Retinal pigment epithelial cell (primary cell): ENCODE measurements around the gene ZNF416.

Source experiments
- DNase-seq: peaks from one replicate; pipeline ENCODE4 v3.0.0-alpha.2; 2010; ENCODE audit warnings: low read depth
- H3K4me3 ChIP-seq: 2 replicates; pipeline ENCODE4 v1.5.1; 2011; ENCODE audit warnings: mild to moderate bottlenecking, low read length, control low read depth, moderate library complexity
- CTCF ChIP-seq: conservative IDR thresholded peaks from 2 replicates; pipeline ENCODE4 v1.5.1; 2011; ENCODE audit warnings: low read depth, low read length, control low read depth, inconsistent platforms

ZNF416 gene

DNA sequence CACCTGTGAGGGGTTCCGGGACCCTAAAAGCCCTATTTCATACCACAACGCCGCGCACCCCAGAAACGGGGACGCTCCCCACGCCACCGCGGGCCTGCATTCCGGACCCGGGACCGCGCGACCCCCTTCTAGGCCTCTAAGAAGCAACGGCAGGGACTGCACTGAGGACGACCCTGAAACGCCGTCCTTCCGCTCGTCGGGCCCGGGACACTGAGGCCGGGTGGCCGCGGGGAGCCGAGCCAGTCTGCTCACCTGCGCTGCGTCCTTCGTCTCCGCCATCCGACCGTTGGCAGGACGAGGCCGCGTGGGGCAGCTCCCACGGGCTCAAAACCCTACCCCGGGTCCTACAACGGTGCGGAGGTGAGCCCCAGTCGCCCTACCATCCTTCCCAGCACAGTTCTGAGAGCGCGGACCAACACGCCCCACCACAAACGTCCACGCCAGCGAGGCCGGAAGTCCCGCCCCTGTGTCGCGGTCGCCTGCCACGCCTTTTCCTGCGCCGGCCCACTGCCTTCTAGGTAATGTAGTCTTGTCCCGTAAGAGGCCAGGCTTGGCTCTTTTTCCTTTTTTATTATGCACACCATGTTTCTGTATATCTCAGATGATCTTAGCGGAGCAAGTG, 19.2 kb downstream of the ZNF416 start, which contains the start of gene ZNF550:
Gene ZNF550, minus strand, starts transcription at position 460 of the 622 bp plus-strand sequence. Its CDS starts 181 bp downstream, at position 279.
- peak; percentile 64 for DNase-seq
- no peak for TF ChIP-seq CTCF
- H3K4me3 ChIP-seq, result peak within 1 kb of the TSS; percentile 92

DNA sequence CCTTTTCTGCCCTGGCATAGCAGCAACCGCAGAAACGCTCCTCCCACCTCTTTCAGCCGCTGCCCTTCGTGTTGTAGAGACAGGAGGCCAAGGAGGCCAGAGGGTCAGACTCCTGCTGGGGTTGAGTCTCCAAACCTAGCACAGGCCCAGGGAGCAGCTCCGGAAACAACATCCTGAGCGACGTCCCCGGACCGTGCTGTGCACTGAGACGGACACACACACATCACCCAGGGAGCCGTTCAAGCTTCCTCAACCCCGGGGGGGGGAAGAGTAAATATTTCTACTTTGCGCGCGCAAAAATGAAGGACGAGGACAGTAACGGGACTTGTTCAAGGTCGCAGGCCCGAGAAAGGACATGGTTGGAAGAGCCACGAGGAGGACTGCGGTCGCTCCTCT, 19.7 kb downstream of the ZNF416 start:
- no peak for TF ChIP-seq CTCF
- peak overlapping the region; percentile 92 for H3K4me3 ChIP-seq
- no peak for DNase-seq

GRCh38 chr19:57558525-57558924, 20.2 kb downstream of the ZNF416 start:
- peak overlapping the region; percentile 92 for H3K4me3 ChIP-seq
- DNase-seq, result no peak
- TF ChIP-seq CTCF, result peak; percentile 38

DNA sequence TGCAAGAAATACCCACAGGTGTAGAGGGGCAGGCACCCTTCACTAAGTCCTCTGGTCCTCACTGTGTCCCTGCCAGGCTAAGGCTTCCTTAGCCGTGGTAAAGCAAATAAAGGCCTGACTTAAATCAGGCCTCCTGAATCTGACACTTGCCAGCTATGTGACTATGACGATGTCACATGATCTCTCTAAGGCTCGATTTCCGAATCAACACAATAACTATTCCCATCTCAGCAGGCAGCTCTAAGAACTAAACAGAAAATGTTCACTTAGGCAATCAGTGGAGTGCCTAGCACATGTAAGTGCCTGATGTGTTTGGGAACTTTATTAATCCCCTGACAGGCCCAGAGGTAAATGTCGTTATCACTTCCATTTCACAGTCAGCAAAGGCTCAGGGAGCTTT, 21.1 kb downstream of the ZNF416 start:
- no peak for DNase-seq
- H3K4me3 ChIP-seq, result no peak overlapping the region
- TF ChIP-seq CTCF, result no peak

DNA sequence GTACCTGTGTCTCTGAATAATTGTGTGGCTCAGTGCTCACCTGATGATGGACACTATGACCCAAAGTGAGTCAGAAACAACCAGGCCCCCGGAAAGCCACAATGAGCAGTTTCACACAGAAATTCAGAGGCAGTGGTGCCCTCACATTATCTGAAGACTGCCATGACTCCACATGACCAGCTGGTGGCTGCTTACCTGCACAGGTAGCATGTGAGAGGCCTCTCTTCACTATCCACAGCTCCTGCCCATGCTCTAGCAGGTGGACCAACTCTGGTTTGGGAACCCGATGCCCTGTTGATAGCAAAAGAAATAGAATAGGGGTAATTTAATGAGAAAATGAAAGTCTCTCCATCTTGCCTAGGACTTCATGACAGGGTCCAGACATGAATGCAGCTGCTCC, 26.3 kb downstream of the ZNF416 start:
- no peak overlapping the region for H3K4me3 ChIP-seq
- no peak for TF ChIP-seq CTCF
- DNase-seq, result no peak

DNA sequence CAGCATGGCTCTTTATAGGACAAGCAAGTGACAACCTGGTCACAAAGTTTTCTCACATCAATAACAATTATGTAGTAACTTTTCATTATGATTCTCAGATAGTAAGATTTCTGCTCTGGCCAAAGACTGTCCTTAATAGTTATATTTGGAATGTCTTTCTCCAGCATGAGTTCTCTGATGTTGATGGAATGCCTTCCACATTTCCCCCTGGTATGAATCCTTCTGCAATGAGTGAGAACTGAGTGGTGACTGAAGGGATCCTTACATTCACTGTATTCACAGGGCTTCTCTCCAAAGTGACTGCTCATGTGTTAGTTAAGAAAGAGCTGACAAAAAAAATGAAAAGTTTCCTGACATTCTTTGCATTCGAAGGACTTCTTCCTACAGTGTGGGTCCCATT, 32.2 kb downstream of the ZNF416 start:
- H3K4me3 ChIP-seq, result no peak overlapping the region
- TF ChIP-seq CTCF, result no peak
- no peak for DNase-seq

- no peak for TF ChIP-seq CTCF
- H3K4me3 ChIP-seq, result no peak overlapping the region
- DNase-seq, result no peak
These were observed 40.7 kb downstream of the ZNF416 start for GRCh38 chr19:57537953-57538547.
